Measurements from ENCODE around the gene R3HDML. TPM values are rescaled to one million over a fixed set of nuclear protein-coding genes. Genes with fewer than 3 reads are reported as not detected.

R3HDML gene
- total and polyA plus RNA-seq, 2 of the 13 experiments (the other 11 are each of a cell fraction or from before 2014, with no cell fraction given): not detected

DNA sequence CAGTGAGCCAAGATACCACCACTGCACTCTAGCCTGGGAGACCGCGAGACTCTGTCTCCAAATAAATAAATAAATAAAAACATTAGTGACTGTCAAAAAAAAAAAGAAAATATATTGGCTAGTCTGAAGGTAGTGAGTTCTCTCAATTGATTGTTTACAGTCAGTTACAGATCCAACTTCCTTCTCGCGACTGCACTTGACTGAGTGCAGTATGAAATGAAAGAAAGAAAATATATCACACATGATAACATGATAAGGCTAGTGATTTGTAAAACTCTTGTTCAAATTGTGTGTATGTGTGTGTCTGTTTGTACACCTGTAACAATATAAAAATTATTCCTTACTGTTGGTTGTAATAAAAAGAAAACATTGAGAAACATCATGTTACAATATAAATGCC, 7.9 kb downstream of the R3HDML start:
- POLR2A ChIA-PET: no interaction called here
- no peak overlapping the region for H3K9ac ChIP-seq (ENCODE audit: insufficient read depth, low read depth, low read length)
- ATAC-seq (no peak), DNase-seq (ENCODE audit: low spot score) (no peak), FAIRE-seq (no peak)
- TF ChIP-seq ZNF572 (CRISPR knock-in tag; IDR thresholded peaks at IDR 0.05): no peak
- TF ChIP-seq ZFAT (CRISPR knock-in tag; conservative IDR thresholded peaks at IDR 0.05): no peak
- TF ChIP-seq, protein P1, sequence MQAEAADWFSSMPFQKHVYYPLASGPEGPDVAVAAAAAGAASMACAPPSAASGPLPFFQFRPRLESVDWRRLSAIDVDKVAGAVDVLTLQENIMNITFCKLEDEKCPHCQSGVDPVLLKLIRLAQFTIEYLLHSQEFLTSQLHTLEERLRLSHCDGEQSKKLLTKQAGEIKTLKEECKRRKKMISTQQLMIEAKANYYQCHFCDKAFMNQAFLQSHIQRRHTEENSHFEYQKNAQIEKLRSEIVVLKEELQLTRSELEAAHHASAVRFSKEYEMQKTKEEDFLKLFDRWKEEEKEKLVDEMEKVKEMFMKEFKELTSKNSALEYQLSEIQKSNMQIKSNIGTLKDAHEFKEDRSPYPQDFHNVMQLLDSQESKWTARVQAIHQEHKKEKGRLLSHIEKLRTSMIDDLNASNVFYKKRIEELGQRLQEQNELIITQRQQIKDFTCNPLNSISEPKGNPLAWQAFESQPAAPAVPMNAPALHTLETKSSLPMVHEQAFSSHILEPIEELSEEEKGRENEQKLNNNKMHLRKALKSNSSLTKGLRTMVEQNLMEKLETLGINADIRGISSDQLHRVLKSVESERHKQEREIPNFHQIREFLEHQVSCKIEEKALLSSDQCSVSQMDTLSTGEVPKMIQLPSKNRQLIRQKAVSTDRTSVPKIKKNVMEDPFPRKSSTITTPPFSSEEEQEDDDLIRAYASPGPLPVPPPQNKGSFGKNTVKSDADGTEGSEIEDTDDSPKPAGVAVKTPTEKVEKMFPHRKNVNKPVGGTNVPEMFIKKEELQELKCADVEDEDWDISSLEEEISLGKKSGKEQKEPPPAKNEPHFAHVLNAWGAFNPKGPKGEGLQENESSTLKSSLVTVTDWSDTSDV (CRISPR knock-in tag; IDR thresholded peaks at IDR 0.05): no peak
- no peak for TF ChIP-seq ZFY (CRISPR knock-in tag; IDR thresholded peaks at IDR 0.05)
- no peak for TF ChIP-seq NPAS2 (CRISPR knock-in tag; IDR thresholded peaks at IDR 0.05; ENCODE audit: borderline replicate concordance)
- TF ChIP-seq, protein P2, sequence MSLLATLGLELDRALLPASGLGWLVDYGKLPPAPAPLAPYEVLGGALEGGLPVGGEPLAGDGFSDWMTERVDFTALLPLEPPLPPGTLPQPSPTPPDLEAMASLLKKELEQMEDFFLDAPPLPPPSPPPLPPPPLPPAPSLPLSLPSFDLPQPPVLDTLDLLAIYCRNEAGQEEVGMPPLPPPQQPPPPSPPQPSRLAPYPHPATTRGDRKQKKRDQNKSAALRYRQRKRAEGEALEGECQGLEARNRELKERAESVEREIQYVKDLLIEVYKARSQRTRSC (CRISPR knock-in tag; IDR thresholded peaks at IDR 0.05; ENCODE audit: low read depth): no peak
- no peak for TF ChIP-seq MXD4 (CRISPR knock-in tag; IDR thresholded peaks at IDR 0.05)
- no peak for TF ChIP-seq ZXDC (CRISPR knock-in tag; IDR thresholded peaks at IDR 0.05)
- no peak for TF ChIP-seq GLI4 (CRISPR knock-in tag; IDR thresholded peaks at IDR 0.05; ENCODE audit: borderline replicate concordance)
- in situ Hi-C loops (cut with HindIII; ENCODE audit: extremely low pct_ligation_motif_present, low pct_unique_long_range_greater_than_20kb) (no loop called here), intact Hi-C loops (cut with micrococcal nuclease; ENCODE audit: unreplicated experiment) (no loop called here)
- no peaks in the 10 kb centered on the region for H3K79me2 ChIP-seq (ENCODE audit: insufficient read depth, low read length)
- H3K9me3 ChIP-seq (ENCODE audit: low read length): no peaks in the 10 kb centered on the region
- BruUV-seq (replicated peaks): no TSS peak
- no peak overlapping the region for H2AFZ ChIP-seq (ENCODE audit: low read length)
- H3K4me3 ChIP-seq (replicated peaks in 1 of 3; ENCODE audit: insufficient read depth in 1 of 3, low read depth in 2 of 3, low read length in 3 of 3): no peak overlapping the region
- no peak overlapping the region for H3K27ac ChIP-seq (ENCODE audit: extremely low read length, insufficient read depth, low read length)
- H3K36me3 ChIP-seq (replicated peaks in 1 of 2; ENCODE audit: control insufficient read depth in 1 of 2, insufficient read depth in 2 of 2, low read length in 2 of 2): no peaks in the 10 kb centered on the region
- CTCF ChIA-PET (ENCODE audit: low intra/inter-chr PET ratio, low total read pairs): no interaction called here
- H3K4me2 ChIP-seq (ENCODE audit: low read depth, low read length): no peak overlapping the region
- no peaks in the 10 kb centered on the region for H4K20me1 ChIP-seq (ENCODE audit: insufficient read depth, low read length)
- WGBS (ENCODE audit: low lambda C conversion rate): 98% methylated on average over 4 of the region's 4 CpGs
- peaks cover 19% of the 10 kb centered on the region for H3K4me1 ChIP-seq (ENCODE audit: insufficient read depth, low read length)
- no peaks in the 10 kb centered on the region for H3K27me3 ChIP-seq (ENCODE audit: control insufficient read depth in 1 of 2, insufficient read depth in 2 of 2, low read length in 2 of 2)

Data from HepG2 (cell line).